ENCODE measurements around the gene LRRFIP1.

Gene LRRFIP1

GRCh38 chr2:237798236-237799059, 171.1 kb downstream of the LRRFIP1 start, which contains the start of gene RBM44:
TSS of gene RBM44 (plus strand) at chr2:237798779. CDS start at chr2:237813610, 14,831 bp downstream.
- no peak for DNase-seq

DNA sequence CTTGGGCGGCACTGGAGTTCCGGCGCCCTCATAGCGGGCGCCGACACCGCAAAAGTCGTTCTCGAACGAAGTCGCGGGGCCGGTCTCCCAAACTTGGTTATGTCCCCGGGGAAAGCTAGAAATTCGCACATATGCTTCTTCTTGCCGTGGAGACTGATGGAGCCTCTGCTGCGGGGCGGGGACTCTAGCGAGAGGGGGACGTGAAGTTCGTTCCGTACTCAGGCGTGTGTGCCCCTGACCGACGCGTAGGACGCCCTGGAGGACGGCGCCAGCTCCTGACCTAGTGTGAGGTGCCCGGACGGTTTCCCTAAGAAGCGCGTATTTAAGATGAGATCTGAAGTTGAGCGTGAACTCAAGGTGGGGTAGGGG, 171.7 kb downstream of the LRRFIP1 start:
- DNase-seq = no peak

DNA sequence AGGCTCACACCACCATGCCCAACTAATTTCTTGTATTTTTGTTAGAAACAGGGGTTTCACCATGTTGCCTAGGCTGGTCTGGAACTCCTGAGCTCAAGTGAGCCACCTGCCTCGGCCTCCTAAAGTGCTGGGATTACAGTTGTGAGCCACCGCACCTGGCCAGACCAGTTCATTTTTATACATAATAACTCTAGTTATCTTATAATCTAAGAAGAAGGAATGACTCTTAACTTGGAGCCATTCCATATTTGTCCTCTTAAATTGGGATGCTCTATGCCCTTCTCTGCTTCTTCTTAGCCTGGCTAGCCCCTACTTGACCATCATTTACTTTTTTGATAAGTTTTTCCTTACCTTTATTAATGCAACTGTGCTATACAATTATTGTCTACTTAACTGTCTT, 174.1 kb downstream of the LRRFIP1 start:
- no peak for DNase-seq

GRCh38 chr2:237806334-237806733, 178.9 kb downstream of the LRRFIP1 start:
- no peak for DNase-seq

DNA sequence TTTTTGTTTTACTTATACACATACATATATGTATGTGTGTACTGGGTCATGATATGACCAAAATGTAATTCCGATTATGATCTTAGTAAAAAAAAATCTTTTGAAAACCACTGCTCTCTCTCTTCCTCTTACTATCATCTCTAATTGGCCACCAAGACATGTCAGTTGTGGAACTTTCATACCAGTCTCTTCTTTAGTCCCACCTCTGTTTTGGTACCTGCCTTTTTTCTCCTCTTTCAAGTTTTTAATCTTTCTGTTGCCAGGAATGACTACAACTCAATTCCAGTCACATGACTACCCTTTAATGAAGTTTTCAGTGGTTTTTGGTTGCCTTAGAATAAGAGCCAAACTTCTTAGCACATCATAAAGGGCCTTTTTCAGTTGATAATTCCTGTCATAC, 188.2 kb downstream of the LRRFIP1 start:
- DNase-seq = no peak

GRCh38 chr2:237816531-237816930, 189.1 kb downstream of the LRRFIP1 start:
- DNase-seq = no peak

DNA sequence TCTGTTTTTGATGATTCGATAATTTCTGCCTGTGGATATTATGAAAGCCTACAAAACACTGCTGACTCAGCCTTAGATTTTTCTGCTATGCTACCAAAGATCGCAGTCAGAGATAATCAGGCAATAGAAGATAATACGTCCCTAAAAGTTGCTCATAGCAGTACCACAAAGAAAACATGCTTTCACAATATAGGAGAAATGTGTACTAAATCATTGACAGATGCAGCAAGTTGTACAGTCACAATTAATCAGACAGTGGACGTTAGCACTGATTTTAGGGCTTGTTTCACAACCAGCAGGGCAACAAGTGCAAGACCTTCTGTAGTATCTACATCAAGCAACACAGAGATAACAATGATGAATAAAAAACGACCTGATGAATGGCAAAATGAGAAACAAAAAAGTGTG, 190.7 kb downstream of the LRRFIP1 start:
- no peak for DNase-seq

GRCh38 chr2:237819231-237819630, 191.8 kb downstream of the LRRFIP1 start:
- no peak for DNase-seq

- DNase-seq = no peak
Measured at GRCh38 chr2:237820421-237820820, 193.0 kb downstream of the LRRFIP1 start.

- no peak for DNase-seq
Measured at GRCh38 chr2:237823544-237823943, 196.2 kb downstream of the LRRFIP1 start.

DNA sequence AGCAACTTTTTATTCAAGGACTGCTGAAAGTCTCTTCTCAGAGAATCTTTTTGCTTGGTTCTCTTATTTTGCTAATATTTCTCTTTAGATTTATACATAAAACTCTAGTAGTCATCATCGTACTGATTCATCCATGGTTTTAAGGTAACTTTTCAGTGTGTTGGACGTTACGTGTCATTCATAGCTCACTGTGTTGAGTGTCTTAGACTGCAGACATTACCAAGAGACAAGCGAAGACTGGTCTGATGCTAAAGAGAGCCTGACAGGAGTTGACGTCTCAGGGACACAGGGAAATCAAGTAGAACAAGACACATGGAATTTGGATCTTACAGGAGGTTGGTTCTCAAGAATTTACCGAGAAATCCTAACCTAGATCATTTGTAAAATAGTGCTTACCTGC, 196.7 kb downstream of the LRRFIP1 start:
- no peak for DNase-seq

DNA sequence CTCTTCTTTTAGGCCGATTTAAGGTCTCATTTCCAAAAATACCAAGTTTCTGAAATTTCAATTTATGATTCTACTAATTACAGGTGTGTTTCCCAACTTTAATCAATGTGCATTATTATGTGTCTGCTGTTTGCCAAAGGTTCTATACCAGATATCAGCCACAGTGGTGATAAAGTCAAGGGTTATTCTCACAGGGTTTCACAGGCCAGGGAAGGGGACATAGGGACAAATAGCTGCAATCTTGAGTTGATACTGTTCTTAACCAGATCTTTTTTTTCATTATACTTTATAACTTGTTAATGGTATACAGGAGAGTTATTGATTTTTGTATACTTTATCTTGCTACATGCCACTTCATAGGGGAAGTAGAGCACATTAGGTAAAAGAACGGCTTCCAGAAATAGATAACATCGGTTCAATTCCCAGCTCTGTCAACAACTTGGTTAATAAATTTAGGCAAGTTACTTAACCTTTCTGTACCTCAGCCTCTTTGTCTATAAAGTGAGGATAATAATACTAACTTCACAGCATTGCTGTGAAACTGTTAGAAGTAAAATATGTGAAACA, 200.1 kb downstream of the LRRFIP1 start:
- DNase-seq = no peak
